H1 (cell line): ENCODE measurements around the gene OR9A4. TPM values are rescaled to one million over a fixed set of nuclear protein-coding genes. Genes with fewer than 3 reads are reported as not detected.

Source experiments
- CTCF ChIA-PET: fragments of 300-600 bp; sonication (Branson Sonifier 250); formaldehyde crosslinking; loops from one replicate; lab custom pipeline; 2021; ENCODE audit not compliant: partially characterized antibody; lab: Charles Lee
- POLR2A ChIA-PET: fragments of 300-600 bp; sonication (Branson Sonifier 250); formaldehyde crosslinking; loops from one replicate; lab custom pipeline; 2021; ENCODE audit warnings: inconsistent platforms; ENCODE audit not compliant: partially characterized antibody; lab: Charles Lee
- DNase-seq, 2 experiments: peaks; one replicate each; pipeline versions ENCODE4 v3.0.0 to v3.0.0-alpha.2; 2010 to 2022; ENCODE audit warnings: low spot score in 2 of 2, low read depth in 1 of 2, mixed read lengths in 1 of 2
- FAIRE-seq: peaks from 2 replicates; lab custom pipeline; 2011; peaks lifted over from hg19 to GRCh38; lab: Jason Lieb, UNC
- H2AFZ ChIP-seq: 2 replicates; pipeline ENCODE4 v1.8.1; 2012; ENCODE audit warnings: low read length, inconsistent platforms
- H2AK5ac ChIP-seq: 2 replicates; pipeline ENCODE4 v1.6.1; 2013; ENCODE audit warnings: low read depth, low read length
- H2BK120ac ChIP-seq: replicated peaks from 2 replicates; pipeline ENCODE3; 2013; ENCODE audit warnings: low read depth, low read length, inconsistent platforms
- H2BK12ac ChIP-seq: 2 replicates; pipeline ENCODE4 v1.6.1; 2013; ENCODE audit warnings: low read depth, low read length
- H2BK15ac ChIP-seq: 2 replicates; pipeline ENCODE4 v1.6.1; 2013; ENCODE audit warnings: low read length
- H2BK20ac ChIP-seq: 2 replicates; pipeline ENCODE4 v1.6.1; 2013; ENCODE audit warnings: low read length
- H2BK5ac ChIP-seq: 2 replicates; pipeline ENCODE4 v1.6.1; 2013; ENCODE audit warnings: low read depth, low read length
- H3K14ac ChIP-seq: 2 replicates; pipeline ENCODE4 v1.6.1; 2013; ENCODE audit warnings: inconsistent platforms; ENCODE audit not compliant: insufficient read length
- H3K18ac ChIP-seq: 2 replicates; pipeline ENCODE4 v1.6.1; 2013; ENCODE audit warnings: low read length; ENCODE audit errors: extremely low read depth
- H3K23ac ChIP-seq: 2 replicates; pipeline ENCODE4 v1.6.1; 2013; ENCODE audit warnings: inconsistent platforms; ENCODE audit not compliant: insufficient read length
- H3K23me2 ChIP-seq: 2 replicates; pipeline ENCODE4 v1.6.1; 2013; ENCODE audit warnings: low read depth, low read length
- H3K27ac ChIP-seq: 2 replicates; pipeline ENCODE4 v1.6.1; 2011; ENCODE audit warnings: low read depth, low read length, inconsistent platforms
- H3K27me3 ChIP-seq, 4 experiments: replicated peaks in 1 of 4; 1 replicate in 1 of 4; 2 replicates in 3 of 4; pipeline versions ENCODE4 v1.6.1 to v1.8.1; 2011 to 2013; ENCODE audit warnings: low read length in 3 of 4, mild to moderate bottlenecking in 3 of 4, inconsistent platforms in 2 of 4, mixed read lengths in 2 of 4, moderate library complexity in 1 of 4; ENCODE audit not compliant: control insufficient read depth in 3 of 4, insufficient read depth in 3 of 4; ENCODE audit errors: extremely low read depth in 1 of 4
- H3K36me3 ChIP-seq, 4 experiments: 2 replicates each; pipeline versions ENCODE4 v1.6.1 to v1.8.1; 2011 to 2013; ENCODE audit warnings: mild to moderate bottlenecking in 4 of 4, low read length in 3 of 4, moderate library complexity in 2 of 4, control low read depth in 1 of 4, inconsistent platforms in 1 of 4; ENCODE audit not compliant: insufficient read depth in 4 of 4, control insufficient read depth in 2 of 4
- H3K4ac ChIP-seq: replicated peaks from 2 replicates; pipeline ENCODE3; 2013; ENCODE audit warnings: low read length, low read depth, mixed read lengths, inconsistent platforms; ENCODE audit not compliant: insufficient read length
- H3K4me1 ChIP-seq, 4 experiments: replicated peaks in 1 of 4; 1 replicate in 1 of 4; 2 replicates in 3 of 4; pipeline versions ENCODE4 v1.6.1 to v1.8.1; 2011 to 2013; ENCODE audit warnings: low read length in 3 of 4, inconsistent platforms in 2 of 4, mixed read lengths in 1 of 4; ENCODE audit not compliant: insufficient read depth in 4 of 4, control insufficient read depth in 3 of 4
- H3K4me2 ChIP-seq, 2 experiments: 2 replicates each; pipeline versions ENCODE4 v1.6.1 to v1.8.1; 2011 to 2013; ENCODE audit warnings: low read depth in 2 of 2, low read length in 2 of 2, control low read depth in 1 of 2, inconsistent platforms in 1 of 2, mild to moderate bottlenecking in 1 of 2; ENCODE audit not compliant: insufficient read depth in 1 of 2
- H3K4me3 ChIP-seq, 4 experiments: fragments of 200-600, 300-600 bp in 1 of 4; sonication (generic), shearing (Covaris generic), sonication (Bioruptor Twin) in 1 of 4; 2 replicates each; pipeline versions ENCODE4 v1.5.1 to v1.8.1; 2011 to 2016; ENCODE audit warnings: low read length in 4 of 4, low read depth in 3 of 4, control low read depth in 2 of 4, inconsistent platforms in 2 of 4, mild to moderate bottlenecking in 2 of 4, mixed read lengths in 1 of 4, moderate library complexity in 1 of 4; ENCODE audit not compliant: insufficient read depth in 2 of 4; ENCODE audit errors: extremely low read depth in 1 of 4
- H3K56ac ChIP-seq: replicated peaks from 2 replicates; pipeline ENCODE3; 2013; ENCODE audit warnings: low read depth, mild to moderate bottlenecking, mixed read lengths, low read length, inconsistent platforms; ENCODE audit not compliant: insufficient read length
- H3K79me1 ChIP-seq: 2 replicates; pipeline ENCODE4 v1.6.1; 2013; ENCODE audit warnings: low read depth, low read length, control low read depth
- H3K79me2 ChIP-seq, 2 experiments: 2 replicates each; pipeline versions ENCODE4 v1.6.1 to v1.8.1; 2012 to 2013; ENCODE audit warnings: low read length in 2 of 2, mild to moderate bottlenecking in 2 of 2, inconsistent platforms in 1 of 2; ENCODE audit not compliant: insufficient read depth in 2 of 2, control insufficient read depth in 1 of 2
- H3K9ac ChIP-seq, 4 experiments: replicated peaks in 1 of 4; 1 replicate in 1 of 4; 2 replicates in 3 of 4; pipeline versions ENCODE4 v1.6.1 to v1.8.1; 2011 to 2013; ENCODE audit warnings: low read depth in 3 of 4, low read length in 3 of 4, control low read depth in 2 of 4, mild to moderate bottlenecking in 2 of 4, moderate library complexity in 2 of 4, inconsistent platforms in 1 of 4; ENCODE audit errors: extremely low read depth in 1 of 4
- H3K9me3 ChIP-seq, 2 experiments: 2 replicates each; pipeline versions ENCODE4 v1.6.1 to v1.8.1; 2012 to 2013; ENCODE audit warnings: mild to moderate bottlenecking in 2 of 2, moderate library complexity in 2 of 2, control low read depth in 1 of 2, inconsistent platforms in 1 of 2, low read depth in 1 of 2, low read length in 1 of 2, mixed read lengths in 1 of 2; ENCODE audit not compliant: insufficient read depth in 2 of 2
- H4K20me1 ChIP-seq, 2 experiments: replicated peaks in 1 of 2; 2 replicates each; pipeline versions ENCODE3 to v1.8.1; 2011 to 2013; ENCODE audit warnings: inconsistent platforms in 2 of 2, low read length in 2 of 2, mild to moderate bottlenecking in 1 of 2; ENCODE audit not compliant: insufficient read depth in 2 of 2, control insufficient read depth in 1 of 2
- H4K5ac ChIP-seq: 2 replicates; pipeline ENCODE4 v1.6.1; 2013; ENCODE audit warnings: low read length, low read depth, mixed read lengths, inconsistent platforms; ENCODE audit not compliant: insufficient read length
- H4K8ac ChIP-seq: 2 replicates; pipeline ENCODE4 v1.8.0; 2013; ENCODE audit warnings: mild to moderate bottlenecking, moderate library complexity, low read length, inconsistent platforms; ENCODE audit not compliant: insufficient read depth; ENCODE audit errors: extremely low read depth
- H4K91ac ChIP-seq: replicated peaks from 2 replicates; pipeline ENCODE3; 2013; ENCODE audit warnings: low read length, mixed read lengths, inconsistent platforms; ENCODE audit not compliant: insufficient read length
- CBX8 ChIP-seq: fragments of 300-800, 300-1000 bp; sonication (generic); IDR thresholded peaks from 2 replicates; pipeline ENCODE4 v1.7.1; 2016; ENCODE audit warnings: low read depth, low read length, borderline replicate concordance
- GABPA ChIP-seq: IDR thresholded peaks from 2 replicates; pipeline ENCODE4 v1.6.1; 2011; ENCODE audit warnings: mild to moderate bottlenecking, low read length, moderate library complexity, borderline replicate concordance; ENCODE audit not compliant: insufficient read depth
- MAFK ChIP-seq: IDR thresholded peaks from 2 replicates; pipeline ENCODE4 v1.6.1; 2012; ENCODE audit warnings: low read depth, mild to moderate bottlenecking, improper control_type of control experiment, low read length
- PHF8 ChIP-seq: fragments of 200-600 bp; sonication (generic); conservative IDR thresholded peaks from 2 replicates; pipeline ENCODE4 v1.7.1; 2012; ENCODE audit warnings: low read depth, mild to moderate bottlenecking, inconsistent platforms, low read length, moderate library complexity
- POLR2A ChIP-seq, 2 experiments: IDR thresholded peaks; 1 replicate in 1 of 2; 2 replicates in 1 of 2; pipeline ENCODE4 v1.6.1; 2011; ENCODE audit warnings: low read depth in 2 of 2, low read length in 2 of 2, mild to moderate bottlenecking in 2 of 2; ENCODE audit errors: control extremely low read depth in 1 of 2
- WGBS, 2 experiments: shearing (Covaris generic) in 1 of 2; methylation state at CpG; one replicate each; pipeline versions ENCODE4 v1.1.6 to v1.1.7; 2013 to 2015; ENCODE audit warnings: low lambda C conversion rate in 2 of 2, mixed read lengths in 2 of 2, inconsistent platforms in 1 of 2, low coverage in 1 of 2, missing lambda C conversion rate in 1 of 2; ENCODE audit not compliant: insufficient replicate concordance in 2 of 2, insufficient coverage in 1 of 2, insufficient read length in 1 of 2; ENCODE audit errors: extremely low coverage in 1 of 2, missing lambda C conversion rate in 1 of 2; 5-methylcytosine and 5-hydroxymethylcytosine counted together
- long read RNA-seq, 2 experiments: library from RNA in 1 of 2; library from capped mRNA in 1 of 2; stranded (forward); transcript quantifications; one replicate each; pipeline ENCODE4 v2.0.0, GENCODE V29; 2021; ENCODE audit warnings: inconsistent platforms in 1 of 2
- polyA minus RNA-seq, 3 experiments: library from RNA; depleted of rRNA, polyadenylated mRNA; stranded (reverse); fragments of >200 nt; gene quantifications; 1 replicate in 2 of 3; 2 replicates in 1 of 3; pipeline ENCODE4 v1.2.3, GENCODE V29; 2011
- polyA plus RNA-seq, 7 experiments: library from polyadenylated mRNA; depleted of rRNA in 3 of 7; stranded (reverse) in 5 of 7; unstranded in 2 of 7; fragments of >200 nt in 5 of 7; fragments of 200-250 nt in 2 of 7; gene quantifications; 1 replicate in 5 of 7; 2 replicates in 1 of 7; 4 replicates in 1 of 7; pipeline versions ENCODE4 v1.2.1 to v1.2.3, GENCODE V29; 2011 to 2013; ENCODE audit warnings: missing spikeins in 2 of 7, mixed read lengths in 2 of 7
- total RNA-seq: library from RNA; stranded (reverse); fragmentation: NEBNext Ultra II Directional; extraction: Animal tissue kit (Norgen Biotek cat#: 25700); gene quantifications from 2 replicates; pipeline ENCODE4 v1.2.1, GENCODE V29; 2021

The OR9A4 gene, protein sequence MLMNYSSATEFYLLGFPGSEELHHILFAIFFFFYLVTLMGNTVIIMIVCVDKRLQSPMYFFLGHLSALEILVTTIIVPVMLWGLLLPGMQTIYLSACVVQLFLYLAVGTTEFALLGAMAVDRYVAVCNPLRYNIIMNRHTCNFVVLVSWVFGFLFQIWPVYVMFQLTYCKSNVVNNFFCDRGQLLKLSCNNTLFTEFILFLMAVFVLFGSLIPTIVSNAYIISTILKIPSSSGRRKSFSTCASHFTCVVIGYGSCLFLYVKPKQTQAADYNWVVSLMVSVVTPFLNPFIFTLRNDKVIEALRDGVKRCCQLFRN
- not detected in 2 replicates for total RNA-seq
- polyA plus RNA-seq (2011; rRNA removed) = not detected in 2 replicates
- not detected for polyA plus RNA-seq (2011; cell fraction: cytosol; rRNA removed)
- not detected for polyA plus RNA-seq (2011; cell fraction: nucleus; rRNA removed)
- polyA plus RNA-seq (2012, experiment 1 of 2) = not detected in 4 replicates
- not detected for polyA plus RNA-seq (2012, experiment 2 of 2)
- polyA plus RNA-seq (2013, experiment 1 of 2) = not detected
- polyA plus RNA-seq (2013, experiment 2 of 2) = not detected
- 0.66 TPM in 1 of 2 replicates, not detected in the other for polyA minus RNA-seq (2011; rRNA and poly(A)+ RNA removed)
- polyA minus RNA-seq (2011; cell fraction: cytosol; rRNA and poly(A)+ RNA removed) = not detected
- polyA minus RNA-seq (2011; cell fraction: nucleus; rRNA and poly(A)+ RNA removed) = not detected
- long read RNA-seq, experiment 1 = 0 reads
- long read RNA-seq, experiment 2 = 0 reads

- Histone ChIP-seq H4K5ac (no peak within 1 kb of the TSS), H3K18ac (no peak within 1 kb of the TSS), H4K91ac (no peak within 1 kb of the TSS), H2BK120ac (no peak within 1 kb of the TSS), H3K27me3 (no peaks in the 10 kb centered on the region; a peak in 1 of 7 replicates), H2AK5ac (no peak within 1 kb of the TSS), H3K4me3 (no peak within 1 kb of the TSS), H3K14ac (no peak within 1 kb of the TSS), H3K79me2 (no peaks in the 10 kb centered on the region), H2BK15ac (no peak within 1 kb of the TSS), H3K4me2 (no peak within 1 kb of the TSS), H3K23ac (no peak within 1 kb of the TSS), H3K9ac (no peak within 1 kb of the TSS), H3K79me1 (no peaks in the 10 kb centered on the region), H3K27ac (no peak within 1 kb of the TSS), H3K4me1 (no peaks in the 10 kb centered on the region), H4K20me1 (no peaks in the 10 kb centered on the region), H2BK5ac (no peak within 1 kb of the TSS), H2BK12ac (no peak within 1 kb of the TSS; the same call in 1 of the 2 replicates), H2BK20ac (no peak within 1 kb of the TSS), H2AFZ (no peak within 1 kb of the TSS), H3K23me2 (no peaks in the 10 kb centered on the region), H3K4ac (no peak within 1 kb of the TSS), H4K8ac (no peak within 1 kb of the TSS), H3K36me3 (no peaks in the 10 kb centered on the region), H3K56ac (no peak within 1 kb of the TSS), H3K9me3 (no peaks in the 10 kb centered on the region)
- CTCF ChIA-PET = interaction anchor here (2.4 kb wide), 1 partner anchor 58 kb away, joined by 5 read pairs; the partner anchor contains the start of gene TAS2R38
- WGBS, 2 experiments = 93% methylated on average over 3 of the region's 3 CpGs; no CpG with 5 or more reads in 1 of the 2 experiments
- no peak for FAIRE-seq
- POLR2A ChIA-PET = no interaction called here
- no peak for DNase-seq
- TF ChIP-seq POLR2A (IDR thresholded peaks at IDR 0.05; ENCODE audit: control extremely low read depth in 1 of 2, low read depth in 2 of 2, low read length in 2 of 2) (no peak), CBX8 (no peak), GABPA (no peak), PHF8 (no peak), MAFK (no peak)
Observed at GRCh38 chr7:141916099-141916498, at the start of gene OR9A4. TSS of gene OR9A4 (plus strand) at chr7:141916399. CDS start at chr7:141918876, 2,477 bp downstream.
